ENCODE results near the gene KIAA1217. TPM values are rescaled to one million over a fixed set of nuclear protein-coding genes. Genes with fewer than 3 reads are reported as not detected.

Gene KIAA1217
- total RNA-seq, 3 donors from 2014 or later (not counting 1 experiment from before 2014, with no cell fraction given), result not detected

GRCh38 chr10:24292304-24293293 is 83.7 kb downstream of the KIAA1217 start:
- intact Hi-C loops (cut with micrococcal nuclease), result no loop called here
- DNase-seq (no peak), ATAC-seq (no peak)
- no peak overlapping the region for H3K27ac Mint-ChIP-seq
- no peak overlapping the region for H3K4me3 ChIP-seq (ENCODE audit: low read length)
- H3K27ac ChIP-seq (ENCODE audit: low read length), result no peak overlapping the region
- H3K4me3 Mint-ChIP-seq, result no peak overlapping the region
- no peaks in the 10 kb centered on the region for H3K9me3 ChIP-seq (ENCODE audit: control insufficient read depth, insufficient read depth, low read length)
- H3K36me3 ChIP-seq (ENCODE audit: control insufficient read depth, insufficient read depth, low read length), result no peaks in the 10 kb centered on the region
- no peak for TF ChIP-seq CTCF (IDR thresholded peaks at IDR 0.05)
- WGBS (ENCODE audit: insufficient coverage), result 88% methylated on average over 11 of the region's 11 CpGs
- H3K27me3 Mint-ChIP-seq (ENCODE audit: low read depth in 2 of 2), result no peaks in the 10 kb centered on the region
- peaks cover 8 to 10% of the 10 kb centered on the region in 2 donors for H3K9me3 Mint-ChIP-seq
- no peaks in the 10 kb centered on the region for H3K4me1 Mint-ChIP-seq
- H3K27me3 ChIP-seq (ENCODE audit: control insufficient read depth, insufficient read depth, low read length), result no peaks in the 10 kb centered on the region
- no peaks in the 10 kb centered on the region for H3K4me1 ChIP-seq (ENCODE audit: control insufficient read depth, insufficient read depth, low read length)
- no peaks in the 10 kb centered on the region for H3K36me3 Mint-ChIP-seq

GRCh38 chr10:24299578-24300260 is 90.8 kb downstream of the KIAA1217 start:
- Mint-ChIP-seq H3K4me1 (no peaks in the 10 kb centered on the region), H3K27me3 (ENCODE audit: low read depth in 2 of 2) (no peaks in the 10 kb centered on the region), H3K27ac (no peak overlapping the region), H3K4me3 (no peak overlapping the region), H3K9me3 (peaks cover 3 to 5% of the 10 kb centered on the region in 2 donors), H3K36me3 (no peaks in the 10 kb centered on the region)
- no peak overlapping the region for H3K27ac ChIP-seq (ENCODE audit: low read length)
- intact Hi-C loops (cut with micrococcal nuclease), result no loop called here
- no peaks in the 10 kb centered on the region for H3K27me3 ChIP-seq (ENCODE audit: control insufficient read depth, insufficient read depth, low read length)
- TF ChIP-seq CTCF (IDR thresholded peaks at IDR 0.05), result no peak
- no peak for ATAC-seq
- H3K36me3 ChIP-seq (ENCODE audit: control insufficient read depth, insufficient read depth, low read length), result no peaks in the 10 kb centered on the region
- no peak for DNase-seq
- H3K4me1 ChIP-seq (ENCODE audit: control insufficient read depth, insufficient read depth, low read length), result no peaks in the 10 kb centered on the region
- H3K4me3 ChIP-seq (ENCODE audit: low read length), result no peak overlapping the region
- H3K9me3 ChIP-seq (ENCODE audit: control insufficient read depth, insufficient read depth, low read length), result peaks cover 3% of the 10 kb centered on the region
- 86% methylated on average over 4 of the region's 6 CpGs for WGBS (ENCODE audit: insufficient coverage)

- Mint-ChIP-seq H3K9me3 (peaks cover 3 to 7% of the 10 kb centered on the region in 2 donors), H3K4me1 (no peaks in the 10 kb centered on the region), H3K27ac (no peak overlapping the region), H3K4me3 (no peak overlapping the region), H3K36me3 (no peaks in the 10 kb centered on the region), H3K27me3 (ENCODE audit: low read depth in 2 of 2) (no peaks in the 10 kb centered on the region)
- Histone ChIP-seq H3K4me1 (ENCODE audit: control insufficient read depth, insufficient read depth, low read length) (no peaks in the 10 kb centered on the region), H3K4me3 (ENCODE audit: low read length) (no peak overlapping the region), H3K36me3 (ENCODE audit: control insufficient read depth, insufficient read depth, low read length) (no peaks in the 10 kb centered on the region), H3K9me3 (ENCODE audit: control insufficient read depth, insufficient read depth, low read length) (peaks cover 3% of the 10 kb centered on the region), H3K27ac (ENCODE audit: low read length) (no peak overlapping the region), H3K27me3 (ENCODE audit: control insufficient read depth, insufficient read depth, low read length) (no peaks in the 10 kb centered on the region)
- TF ChIP-seq CTCF (IDR thresholded peaks at IDR 0.05), result no peak
- 82% methylated on average over 7 of the region's 8 CpGs for WGBS (ENCODE audit: insufficient coverage)
- DNase-seq, result no peak
- intact Hi-C loops (cut with micrococcal nuclease), result no loop called here
- no peak for ATAC-seq
Observed at GRCh38 chr10:24303522-24304310, 94.8 kb downstream of the KIAA1217 start.
